ENCODE results near the gene MYOG.

- no peak for TF ChIP-seq CTCF (IDR thresholded peaks at IDR 0.05)
- TF ChIP-seq POLR2A (IDR thresholded peaks at IDR 0.05), result no peak
These were observed 4.2 kb downstream of the MYOG start for GRCh38 chr1:203081465-203082230.

Data from adrenal gland (tissue), 5 donors.